ENCODE data around the gene RAP1GAP. TPM values are rescaled to one million over a fixed set of nuclear protein-coding genes. Genes with fewer than 3 reads are reported as not detected.

RAP1GAP gene
- total and polyA plus RNA-seq, 4 donors, result 5.6 to 64.7 (median 28.0) TPM

GRCh38 chr1:21605964-21606705, 63.0 kb downstream of the RAP1GAP start:
- TF ChIP-seq, protein P1, sequence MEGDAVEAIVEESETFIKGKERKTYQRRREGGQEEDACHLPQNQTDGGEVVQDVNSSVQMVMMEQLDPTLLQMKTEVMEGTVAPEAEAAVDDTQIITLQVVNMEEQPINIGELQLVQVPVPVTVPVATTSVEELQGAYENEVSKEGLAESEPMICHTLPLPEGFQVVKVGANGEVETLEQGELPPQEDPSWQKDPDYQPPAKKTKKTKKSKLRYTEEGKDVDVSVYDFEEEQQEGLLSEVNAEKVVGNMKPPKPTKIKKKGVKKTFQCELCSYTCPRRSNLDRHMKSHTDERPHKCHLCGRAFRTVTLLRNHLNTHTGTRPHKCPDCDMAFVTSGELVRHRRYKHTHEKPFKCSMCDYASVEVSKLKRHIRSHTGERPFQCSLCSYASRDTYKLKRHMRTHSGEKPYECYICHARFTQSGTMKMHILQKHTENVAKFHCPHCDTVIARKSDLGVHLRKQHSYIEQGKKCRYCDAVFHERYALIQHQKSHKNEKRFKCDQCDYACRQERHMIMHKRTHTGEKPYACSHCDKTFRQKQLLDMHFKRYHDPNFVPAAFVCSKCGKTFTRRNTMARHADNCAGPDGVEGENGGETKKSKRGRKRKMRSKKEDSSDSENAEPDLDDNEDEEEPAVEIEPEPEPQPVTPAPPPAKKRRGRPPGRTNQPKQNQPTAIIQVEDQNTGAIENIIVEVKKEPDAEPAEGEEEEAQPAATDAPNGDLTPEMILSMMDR (IDR thresholded peaks at IDR 0.05; ENCODE audit: control extremely low read depth, extremely low read depth), result no peak
- ATAC-seq (ENCODE audit: insufficient read depth, low FRiP score) (no peak), DNase-seq (no peak)

DNA sequence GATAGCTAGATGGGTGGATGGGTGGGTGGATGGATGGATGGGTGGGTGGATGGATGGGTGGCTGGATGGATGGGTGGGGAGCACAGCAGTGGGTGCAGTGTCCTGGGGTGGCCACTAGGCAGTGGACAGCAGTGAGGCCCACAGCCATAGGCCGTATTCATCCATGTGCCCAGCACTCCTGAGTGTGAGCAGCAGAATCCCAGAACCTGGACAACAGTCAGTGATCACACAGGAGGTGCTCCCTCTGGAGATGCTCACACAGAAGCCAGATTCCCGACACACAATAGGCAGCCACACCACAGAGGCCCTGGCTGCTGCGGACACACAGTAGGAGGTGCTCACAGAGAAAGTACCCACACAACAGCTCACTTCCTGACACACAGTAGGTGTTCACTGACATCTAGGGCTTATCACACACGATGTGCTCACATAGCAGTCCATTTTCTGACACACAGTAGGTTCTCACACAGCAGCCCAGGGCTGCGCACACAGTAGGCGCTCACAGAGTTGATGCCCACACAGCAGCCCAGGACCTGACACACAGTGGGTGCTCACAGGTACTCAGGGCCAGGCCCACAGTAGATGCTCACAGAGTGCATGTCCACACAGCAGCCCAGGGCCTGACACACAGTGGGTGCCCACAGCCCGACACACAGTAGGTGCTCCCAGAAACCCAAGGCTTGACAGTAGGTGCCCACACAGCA, 64.0 kb downstream of the RAP1GAP start:
- WGBS, 2 donors, result 92 to 94% methylated on average over 7 of the region's 7 CpGs
- H3K9me3 ChIP-seq (ENCODE audit: control insufficient read depth in 4 of 4, insufficient read depth in 3 of 4, low read length in 3 of 4), result peaks cover 0 to 4% (median 0%) of the 10 kb centered on the region in 4 donors
- H3K27me3 ChIP-seq (ENCODE audit: control insufficient read depth in 3 of 3, insufficient read depth in 3 of 3, low read length in 2 of 3), result no peaks in the 10 kb centered on the region
- ATAC-seq (ENCODE audit: insufficient read depth, low FRiP score) (no peak), DNase-seq (no peak)
- H3K4me1 ChIP-seq (ENCODE audit: control insufficient read depth in 5 of 5, insufficient read depth in 5 of 5, low read length in 5 of 5), result peaks cover 0 to 4% (median 0%) of the 10 kb centered on the region in 5 donors
- H3K36me3 ChIP-seq (ENCODE audit: control insufficient read depth in 4 of 4, insufficient read depth in 4 of 4, low read length in 4 of 4), result peaks cover 0 to 2% (median 0%) of the 10 kb centered on the region in 4 donors
- no peak overlapping the region for H3K27ac ChIP-seq (ENCODE audit: low read depth in 1 of 2, low read length in 1 of 2)
- no peak overlapping the region for H3K9ac ChIP-seq (ENCODE audit: insufficient read depth in 1 of 2, low read length in 2 of 2)
- H3K4me3 ChIP-seq, result no peak overlapping the region
- TF ChIP-seq, protein P1 (IDR thresholded peaks at IDR 0.05; ENCODE audit: control extremely low read depth, extremely low read depth), result no peak

More at GRCh38 chr1:21605964-21606705, 63.0 kb downstream of the RAP1GAP start:
- 81 to 88% methylated on average over 14 to 15 of the region's 15 CpGs for WGBS, 2 donors
- Histone ChIP-seq H3K4me3 (no peak overlapping the region), H3K27ac (ENCODE audit: low read depth in 1 of 2, low read length in 1 of 2) (no peak overlapping the region), H3K9me3 (ENCODE audit: control insufficient read depth in 4 of 4, insufficient read depth in 3 of 4, low read length in 3 of 4) (peaks cover 0 to 4% (median 0%) of the 10 kb centered on the region in 4 donors), H3K9ac (ENCODE audit: insufficient read depth in 1 of 2, low read length in 2 of 2) (no peak overlapping the region), H3K27me3 (ENCODE audit: control insufficient read depth in 3 of 3, insufficient read depth in 3 of 3, low read length in 2 of 3) (no peaks in the 10 kb centered on the region), H3K4me1 (ENCODE audit: control insufficient read depth in 5 of 5, insufficient read depth in 5 of 5, low read length in 5 of 5) (peaks cover 0 to 4% (median 0%) of the 10 kb centered on the region in 5 donors), H3K36me3 (ENCODE audit: control insufficient read depth in 4 of 4, insufficient read depth in 4 of 4, low read length in 4 of 4) (peaks cover 0 to 2% (median 0%) of the 10 kb centered on the region in 4 donors)

DNA sequence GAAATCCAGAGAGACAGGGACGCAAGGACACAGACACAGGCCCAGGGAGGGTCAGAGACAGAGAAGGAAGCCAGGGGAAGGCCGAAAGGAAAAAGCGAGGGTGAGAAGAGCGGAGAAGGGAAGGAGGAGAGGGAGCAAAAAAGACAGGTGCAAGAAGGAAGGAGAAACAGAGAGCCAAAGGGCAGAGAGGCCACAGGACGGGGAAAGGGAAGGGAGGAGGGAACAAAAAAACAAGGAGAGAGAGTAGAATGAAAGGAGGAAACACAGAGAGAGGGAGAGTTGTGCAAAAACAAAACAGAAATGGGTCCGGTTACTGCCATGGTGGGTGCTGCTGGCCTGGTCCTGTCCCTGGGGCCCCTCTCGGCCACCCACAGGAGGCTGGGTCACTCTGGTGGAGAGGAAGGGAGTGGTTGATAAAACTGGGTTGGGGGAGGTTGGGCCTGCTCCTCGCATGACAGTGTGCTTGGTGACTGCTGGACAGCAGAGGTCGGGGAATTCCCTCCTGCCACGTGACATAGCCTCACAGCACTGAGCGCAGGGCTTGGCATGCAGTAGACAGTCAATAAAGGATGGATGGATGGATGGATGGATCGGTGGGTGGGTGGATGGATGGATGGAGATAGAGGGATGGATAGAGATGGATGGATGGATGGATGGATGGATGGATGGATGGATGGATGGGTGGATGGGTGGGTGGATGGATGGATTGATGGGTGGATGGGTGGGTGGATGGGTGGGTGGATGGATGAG, 64.8 kb downstream of the RAP1GAP start:
- DNase-seq, result no peak
- Histone ChIP-seq H3K9ac (ENCODE audit: insufficient read depth in 1 of 2, low read length in 2 of 2) (no peak overlapping the region), H3K9me3 (ENCODE audit: control insufficient read depth in 4 of 4, insufficient read depth in 3 of 4, low read length in 3 of 4) (peaks cover 0 to 4% (median 0%) of the 10 kb centered on the region in 4 donors), H3K4me1 (ENCODE audit: control insufficient read depth in 5 of 5, insufficient read depth in 5 of 5, low read length in 5 of 5) (peaks cover 0 to 4% (median 0%) of the 10 kb centered on the region in 5 donors), H3K27me3 (ENCODE audit: control insufficient read depth in 3 of 3, insufficient read depth in 3 of 3, low read length in 2 of 3) (no peaks in the 10 kb centered on the region), H3K27ac (ENCODE audit: low read depth in 1 of 2, low read length in 1 of 2) (no peak overlapping the region), H3K4me3 (no peak overlapping the region), H3K36me3 (ENCODE audit: control insufficient read depth in 4 of 4, insufficient read depth in 4 of 4, low read length in 4 of 4) (peaks cover 0 to 2% (median 0%) of the 10 kb centered on the region in 4 donors)
- TF ChIP-seq, protein P1 (IDR thresholded peaks at IDR 0.05; ENCODE audit: control extremely low read depth, extremely low read depth), result no peak
- no peak for ATAC-seq (ENCODE audit: insufficient read depth, low FRiP score)
- WGBS, 2 donors, result 85 to 88% methylated on average over 12 of the region's 12 CpGs
